Sciatic nerve (tissue), 2 donors: ENCODE results near the gene C21orf91. TPM values are rescaled to one million over a fixed set of nuclear protein-coding genes. Genes with fewer than 3 reads are reported as not detected.

Experiments used
- ATAC-seq: fragments of 200-7000 bp; cut with Tn5 transposase; one replicate; pipeline ENCODE4 v1.9.1; 2020; ENCODE audit warnings: mild to moderate bottlenecking, moderate library complexity
- DNase-seq: peaks from one replicate; pipeline ENCODE4 v3.0.0-alpha.2; 2020; ENCODE audit warnings: low spot score
- intact Hi-C: fragments of 100-400 bp; cut with DNase I; formaldehyde crosslinking; loops from one replicate; pipeline ENCODE4 v1.14.2; 2022
- total RNA-seq: library from RNA; stranded (reverse); fragmentation: NEBNext Ultra II Directional; extraction: Animal tissue kit (Norgen Biotek cat#: 25700); gene quantifications from one replicate; pipeline ENCODE4 v1.2.1, GENCODE V29; 2021
- donor health status: DM: no; HTN: no; CAD: no.
- donor health status: DM: no; HTN: no; CAD: no.

C21orf91 gene
- total RNA-seq, 1 donor from 2014 or later: 24.4 TPM

DNA sequence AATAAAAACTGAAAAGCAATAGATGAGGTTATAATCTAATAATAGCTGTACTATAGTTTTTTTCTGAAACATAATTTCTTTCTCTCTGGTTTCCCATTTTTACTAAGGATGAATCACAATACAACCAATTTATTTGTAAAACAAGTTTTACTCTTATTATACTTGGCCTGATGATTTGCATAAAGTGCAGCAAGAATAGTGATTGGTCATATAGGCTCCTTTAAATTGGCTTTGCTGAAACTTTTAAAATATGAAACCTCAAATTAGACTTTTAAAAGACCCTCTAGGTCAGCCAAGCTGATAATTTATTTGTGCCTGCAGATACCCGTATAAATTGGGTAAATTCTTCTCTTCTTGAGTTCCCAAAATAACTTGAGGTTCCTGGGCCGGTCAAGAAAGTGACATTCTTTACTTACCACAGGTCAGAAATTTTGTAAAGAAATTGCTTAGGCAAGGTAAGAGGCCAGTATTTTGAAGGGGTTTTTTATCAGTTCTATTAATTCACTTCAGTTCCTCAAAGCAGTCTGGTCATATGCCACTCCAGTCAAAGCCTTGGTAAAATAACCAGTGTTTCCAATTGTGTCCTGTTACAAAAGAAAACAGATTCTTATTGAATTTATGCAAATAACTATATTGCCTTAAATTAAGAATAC lies 76.1 kb downstream of the C21orf91 start:
- intact Hi-C loops: no loop called here
- no peak for ATAC-seq
- DNase-seq: no peak

DNA sequence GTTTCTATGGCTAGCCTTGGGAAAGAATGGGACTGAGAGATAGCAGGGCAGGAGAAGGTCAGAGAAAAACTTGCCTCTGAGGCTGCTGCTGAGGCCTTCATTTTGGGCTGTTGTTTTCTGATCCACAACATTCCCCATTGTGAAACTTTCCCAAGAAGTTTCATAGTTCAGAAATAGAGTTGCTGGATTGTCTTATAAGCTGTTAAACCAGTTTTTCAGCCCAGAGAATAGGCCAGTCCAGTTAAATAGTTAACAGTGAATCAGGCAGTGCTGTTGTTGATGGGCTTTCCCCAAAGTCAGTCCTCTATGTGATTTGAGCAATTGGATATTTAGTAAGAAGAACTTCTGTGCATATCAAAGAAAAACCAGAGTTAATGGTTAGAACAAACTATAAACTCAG lies 77.0 kb downstream of the C21orf91 start:
- ATAC-seq: no peak
- DNase-seq: no peak
- intact Hi-C loops: no loop called here

Other genes starting within 250 kb of the C21orf91 start
- gene BTG3, start 206.5 kb downstream of the C21orf91 start, total RNA-seq: 48.1 TPM